HG03095 (cell line): Measurements from ENCODE around the gene NAA10.
"Not testable (repeated sequence)": the region's sequence is repeated elsewhere in the genome, so short reads cannot be mapped to it uniquely, and the experiment has no call there.

Experiments
- ATAC-seq: cut with Tn5 transposase; IDR thresholded peaks from one replicate; pipeline ENCODE4 v1.9.1; 2021; ENCODE audit warnings: moderate library complexity; ENCODE audit not compliant: unreplicated experiment

NAA10 gene

DNA sequence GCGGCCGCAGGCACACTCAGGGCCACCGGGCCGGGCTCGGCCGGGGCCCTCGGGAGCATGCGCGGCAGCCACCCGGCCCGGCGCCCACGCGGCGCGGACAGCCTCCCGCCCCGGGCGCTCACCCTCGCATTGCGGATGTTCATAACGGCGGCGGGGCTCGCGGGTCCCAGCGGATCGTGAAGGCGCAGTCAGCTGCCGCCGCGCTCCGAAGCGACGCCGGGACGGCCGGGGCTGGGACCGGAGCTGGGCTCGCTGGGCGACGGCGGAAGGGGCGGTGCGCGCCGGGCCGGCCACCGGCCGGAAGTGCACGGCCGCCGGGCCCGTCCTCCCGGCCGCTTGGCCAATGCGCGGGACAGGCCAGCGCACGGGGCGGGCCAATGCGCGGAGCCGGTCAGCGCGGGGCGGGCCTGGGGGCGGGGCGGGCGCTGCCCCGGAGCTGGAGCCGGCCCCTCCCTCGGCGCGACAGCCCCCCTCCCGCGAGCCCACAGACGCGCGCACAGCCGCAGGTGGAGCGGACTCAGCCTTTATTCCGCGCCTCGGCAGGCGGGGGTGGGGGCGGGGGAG is at the start of gene NAA10:
TSS of gene NAA10 (minus strand) at position 276 of the 564 bp plus-strand sequence. CDS start at position 143, 133 bp downstream.
- peak; percentile 89 for ATAC-seq

DNA sequence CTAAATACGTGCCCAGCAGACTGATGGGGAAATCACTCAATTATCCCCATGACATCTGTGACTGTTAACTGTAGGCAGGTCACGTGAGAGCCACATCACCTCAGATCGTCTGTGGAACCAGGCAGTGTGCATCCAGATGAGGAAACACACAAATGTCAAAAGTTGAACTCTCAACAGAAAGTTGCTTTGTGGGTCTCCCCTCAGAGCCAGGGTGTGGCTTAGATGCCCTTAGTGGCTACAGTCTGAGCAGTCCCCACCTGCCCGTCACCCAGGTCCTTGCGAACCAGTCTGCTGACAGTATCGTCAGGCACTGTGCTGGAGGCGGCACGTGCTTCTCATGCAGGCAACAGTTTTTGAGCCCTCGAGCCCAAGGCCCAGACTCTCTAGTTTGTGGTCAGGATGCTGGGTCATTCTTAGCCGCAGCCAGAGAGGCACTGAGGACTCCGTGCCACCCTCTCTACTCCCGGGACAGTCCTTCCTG is 48.5 kb upstream of the NAA10 start:
- no peak for ATAC-seq

DNA sequence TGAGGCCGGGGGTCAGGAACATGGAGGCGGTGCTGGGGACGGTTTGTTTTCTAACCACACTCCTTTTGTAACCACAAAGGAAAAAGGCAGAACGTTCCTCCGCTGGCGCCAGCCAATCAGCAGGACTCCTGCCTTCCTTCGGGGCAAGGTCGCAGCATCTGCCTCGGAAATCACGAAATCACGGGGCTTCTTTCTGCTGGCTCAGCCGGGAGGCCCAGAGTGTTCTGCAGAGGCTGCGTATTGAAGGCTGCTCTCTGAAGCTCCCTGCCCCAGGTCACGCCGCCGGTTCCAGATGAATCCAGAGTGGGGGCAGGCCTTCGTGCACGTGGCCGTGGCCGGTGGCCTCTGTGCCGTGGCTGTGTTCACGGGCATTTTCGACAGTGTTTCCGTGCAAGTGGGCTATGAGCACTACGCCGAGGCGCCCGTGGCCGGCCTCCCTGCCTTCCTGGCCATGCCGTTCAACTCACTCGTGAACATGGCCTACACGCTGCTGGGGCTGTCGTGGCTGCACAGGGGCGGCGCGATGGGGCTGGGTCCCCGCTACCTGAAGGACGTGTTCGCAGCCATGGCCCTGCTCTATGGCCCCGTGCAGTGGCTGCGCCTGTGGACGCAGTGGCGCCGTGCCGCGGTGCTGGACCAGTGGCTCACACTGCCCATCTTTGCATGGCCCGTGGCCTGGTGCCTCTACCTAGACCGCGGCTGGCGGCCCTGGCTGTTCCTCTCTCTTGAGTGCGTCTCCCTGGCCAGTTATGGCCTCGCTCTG is 47.1 kb upstream of the NAA10 start:
- ATAC-seq = no peak

DNA sequence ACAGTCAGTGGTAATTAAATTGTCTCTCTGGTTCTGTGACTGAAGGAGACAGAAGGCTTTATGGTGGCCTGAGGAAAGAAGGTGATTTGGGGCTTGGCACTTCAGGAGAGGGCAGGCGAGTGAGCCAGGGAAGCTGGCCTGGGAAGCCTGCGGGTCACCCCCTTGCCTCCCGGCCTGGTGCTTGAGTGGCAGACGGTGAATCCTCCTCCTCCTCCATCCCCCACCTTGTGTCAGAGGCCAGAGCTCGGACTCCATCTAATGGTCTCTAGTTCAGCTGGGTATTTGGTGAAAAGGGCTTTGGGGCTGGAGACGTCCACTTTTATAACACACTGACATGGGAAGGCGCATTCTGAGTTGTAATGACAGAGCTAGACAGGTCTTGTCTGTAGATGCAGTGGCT is 46.4 kb upstream of the NAA10 start:
- no peak for ATAC-seq

DNA sequence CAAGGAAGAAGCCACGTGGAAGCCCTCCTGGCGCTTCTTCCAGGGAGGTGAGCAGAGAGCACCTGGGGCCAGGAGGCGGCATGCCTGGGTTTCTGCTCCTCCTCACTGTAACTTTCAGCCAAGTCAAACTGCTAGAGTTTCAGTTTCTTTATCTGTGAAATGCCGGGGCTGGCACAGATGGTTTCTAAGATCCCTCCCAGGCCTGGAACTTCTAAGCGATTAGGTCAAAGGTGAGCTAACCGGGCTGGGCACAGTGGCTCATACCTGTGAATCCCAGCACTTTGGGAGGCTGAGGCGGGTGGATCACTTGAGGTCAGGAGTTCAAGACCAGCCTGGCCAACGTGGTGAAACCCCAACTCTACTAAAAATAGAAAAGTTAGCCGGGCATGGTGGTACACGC is 45.6 kb upstream of the NAA10 start:
- not testable (repeated sequence) for ATAC-seq

DNA sequence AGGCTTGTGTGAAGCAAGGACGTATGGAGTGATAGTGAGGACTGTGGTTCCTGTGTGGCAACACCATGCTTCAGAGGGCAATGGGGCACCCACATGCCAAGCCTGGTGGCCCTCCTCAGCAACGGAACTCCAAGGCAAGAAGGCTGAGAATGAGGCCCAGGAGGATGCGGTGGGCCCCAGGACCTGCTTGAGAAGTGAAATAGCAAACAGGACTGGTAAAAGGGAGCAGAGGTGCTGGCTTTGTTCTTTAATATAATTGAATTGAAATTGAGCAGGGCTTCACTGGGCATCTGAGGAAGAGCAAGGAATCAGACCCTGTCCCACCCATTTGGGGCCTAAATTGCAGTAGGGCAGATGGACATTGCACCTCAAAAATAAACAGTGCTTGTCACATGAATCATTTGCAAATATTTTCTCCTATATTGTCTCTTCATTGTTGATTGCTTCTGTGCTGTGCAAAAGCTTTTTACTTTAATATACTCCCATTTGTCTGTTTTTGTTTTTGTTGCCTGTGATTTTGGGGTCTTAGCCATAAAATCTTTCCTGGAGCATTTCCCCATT is 40.0 kb upstream of the NAA10 start:
- no peak for ATAC-seq

DNA sequence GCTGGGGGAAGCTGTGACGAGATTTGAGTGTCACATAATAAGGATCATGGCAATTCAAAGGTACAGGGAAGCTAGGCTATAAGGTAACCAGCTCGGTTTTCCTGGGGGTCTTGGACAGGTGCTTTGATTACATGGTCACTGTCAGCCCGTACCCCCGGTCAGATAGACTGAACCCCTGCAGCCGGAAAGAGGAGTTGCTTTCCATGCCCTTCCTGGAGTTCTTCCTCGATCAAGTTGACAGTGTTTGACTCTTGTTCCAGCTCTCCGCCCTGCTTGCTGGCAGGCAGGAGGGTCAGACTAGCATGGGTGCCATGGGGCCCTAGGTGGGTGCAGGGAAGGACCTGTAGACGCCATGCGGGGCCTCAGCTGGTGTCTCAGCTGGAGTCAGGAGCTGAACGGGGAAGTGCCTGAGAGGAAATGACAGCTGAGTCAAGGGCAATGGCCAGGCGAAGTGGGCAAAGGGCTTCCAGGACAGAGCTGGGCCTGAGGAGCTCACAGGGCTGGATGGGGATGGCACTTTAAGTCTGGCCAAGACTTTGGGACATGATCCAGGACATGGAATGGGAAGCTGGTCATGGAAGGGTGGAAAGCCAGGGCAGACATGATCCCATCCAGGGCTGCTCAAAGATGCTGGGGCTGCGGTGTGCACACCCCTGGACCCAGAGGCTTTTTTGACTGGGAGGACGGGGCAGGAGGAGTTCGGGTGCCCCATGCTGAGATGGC is 39.3 kb upstream of the NAA10 start:
- ATAC-seq = no peak

DNA sequence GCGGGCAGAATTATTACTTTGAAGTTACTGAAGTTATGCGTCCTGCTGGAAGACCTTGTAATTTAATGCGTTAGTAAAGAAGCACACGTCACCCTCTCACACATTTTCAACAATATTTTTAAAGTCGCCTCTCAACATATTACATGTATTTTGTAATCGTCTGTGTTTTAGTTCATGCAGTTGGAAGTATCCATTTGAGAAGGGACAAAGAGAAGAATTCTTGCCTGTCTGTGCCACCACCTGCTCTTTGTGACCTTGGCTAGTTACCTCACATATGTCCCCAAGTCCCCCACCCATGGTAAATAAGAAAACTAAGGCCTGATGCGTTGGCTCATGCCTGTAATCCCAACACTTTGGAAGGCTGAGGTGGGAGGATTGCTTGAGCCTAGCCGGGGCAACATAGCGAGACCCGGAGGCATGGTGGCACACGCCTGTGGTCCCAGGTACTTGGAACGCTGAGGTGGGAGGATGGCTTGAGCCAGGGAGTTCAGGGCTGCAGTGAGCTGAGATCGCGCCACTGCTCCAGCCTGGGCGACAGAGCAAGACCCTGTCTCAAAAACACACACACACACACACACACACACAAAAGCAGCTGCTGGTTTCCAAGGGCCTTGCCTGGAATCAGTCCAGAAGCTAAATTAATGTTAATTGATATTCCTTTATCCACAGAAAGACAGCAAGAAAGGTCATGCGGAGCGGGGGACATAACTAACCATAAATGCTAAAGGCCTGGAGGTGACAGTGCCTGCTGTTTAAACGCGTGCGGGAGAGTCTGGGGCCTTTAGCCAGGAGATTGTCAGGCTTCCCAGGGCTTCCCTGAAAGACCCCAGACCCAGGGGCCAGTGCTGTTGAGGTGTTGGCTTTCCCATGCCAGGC is 38.5 kb upstream of the NAA10 start:
- no peak for ATAC-seq

DNA sequence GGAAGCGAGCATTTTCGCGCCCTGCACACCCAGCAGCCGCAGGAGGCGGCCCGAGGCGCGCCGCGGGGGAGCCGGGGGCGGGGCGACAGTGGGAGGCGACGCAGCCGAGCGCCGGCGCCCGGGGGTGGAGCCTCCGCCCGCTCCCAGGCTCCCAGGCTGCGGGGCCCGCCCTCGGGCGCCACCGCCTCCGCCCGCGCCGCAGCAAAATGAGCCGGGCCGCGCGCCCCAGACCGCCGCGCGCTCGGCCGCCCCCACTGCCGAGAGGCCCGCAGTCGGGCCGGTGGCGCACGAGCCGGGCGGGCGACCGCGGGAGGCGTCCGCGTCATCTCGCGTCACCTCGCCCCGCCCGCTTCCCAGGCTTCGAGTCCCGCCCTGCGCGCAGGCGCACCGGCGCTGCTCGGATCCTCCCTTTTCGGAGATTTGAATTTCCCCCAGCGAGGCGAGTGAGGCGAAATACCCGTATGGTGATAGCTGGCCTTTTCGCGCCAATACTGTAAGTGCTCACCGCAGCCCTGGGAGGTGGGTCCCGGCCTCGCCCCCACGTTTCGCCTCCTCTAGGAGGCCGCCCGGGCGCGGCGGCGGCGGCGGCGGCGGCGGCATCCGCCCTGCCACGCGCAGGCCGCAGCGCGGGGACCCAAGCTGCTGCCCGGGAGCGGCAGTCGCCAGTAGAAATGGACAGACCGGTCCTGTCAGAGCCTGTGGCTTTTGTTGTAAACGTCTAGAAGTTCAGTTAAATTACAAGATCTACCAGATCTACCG is 37.7 kb upstream of the NAA10 start, which contains the start of gene TMEM187:
TSS of gene TMEM187 (plus strand) at position 387 of the 759 bp plus-strand sequence. CDS start 9,309 bp downstream, outside the sequence.
- ATAC-seq = peak; percentile 43

DNA sequence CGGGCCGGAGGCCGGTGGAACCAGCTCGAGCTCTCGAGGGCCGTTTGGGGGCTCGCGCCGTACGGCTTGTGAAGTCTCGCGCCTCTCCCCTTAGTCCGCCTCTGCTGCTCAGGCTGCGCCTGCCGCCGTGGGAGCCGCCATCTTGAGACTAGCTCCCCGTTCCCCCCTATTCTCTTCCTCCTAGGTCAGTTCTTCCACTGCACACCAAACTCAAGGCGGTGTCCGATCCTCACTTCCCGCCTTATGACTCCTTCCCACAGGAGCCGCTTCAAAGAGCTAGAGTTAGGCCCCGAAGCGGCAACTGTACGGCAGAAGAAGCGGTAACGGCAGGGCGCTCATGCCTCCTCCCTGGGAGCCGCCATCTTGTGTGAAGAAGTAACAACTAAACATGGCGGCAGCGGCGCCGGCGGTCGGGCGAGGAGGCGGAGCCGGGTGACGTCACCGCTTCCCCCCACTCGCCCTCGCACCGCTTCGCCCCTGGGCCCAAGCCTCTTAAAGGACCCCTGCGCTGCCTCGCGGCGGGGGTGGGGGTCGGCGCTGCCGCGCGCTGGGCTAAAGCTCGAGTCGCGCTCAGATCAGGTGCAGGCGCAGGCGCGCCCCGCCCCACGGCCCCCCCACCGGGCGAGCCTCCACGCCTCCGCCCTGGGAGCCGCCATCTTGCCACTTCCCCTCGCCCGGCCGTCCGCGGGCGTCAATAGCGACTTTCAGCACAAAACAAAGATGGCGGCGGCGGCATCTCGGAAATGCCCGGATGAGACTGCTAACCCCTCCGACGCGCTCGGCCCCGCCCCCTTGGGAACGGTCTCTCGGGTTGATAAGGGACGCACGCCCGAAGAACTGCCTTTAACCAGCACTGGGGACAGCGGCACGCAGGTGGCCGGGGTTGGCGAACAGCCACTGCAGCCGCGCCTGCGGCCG is 36.9 kb upstream of the NAA10 start, which contains the start of gene HCFC1:
TSS of gene HCFC1 (minus strand) at position 369 of the 918 bp plus-strand sequence. CDS start 978 bp downstream, outside the sequence.
- peak; percentile 32 for ATAC-seq

DNA sequence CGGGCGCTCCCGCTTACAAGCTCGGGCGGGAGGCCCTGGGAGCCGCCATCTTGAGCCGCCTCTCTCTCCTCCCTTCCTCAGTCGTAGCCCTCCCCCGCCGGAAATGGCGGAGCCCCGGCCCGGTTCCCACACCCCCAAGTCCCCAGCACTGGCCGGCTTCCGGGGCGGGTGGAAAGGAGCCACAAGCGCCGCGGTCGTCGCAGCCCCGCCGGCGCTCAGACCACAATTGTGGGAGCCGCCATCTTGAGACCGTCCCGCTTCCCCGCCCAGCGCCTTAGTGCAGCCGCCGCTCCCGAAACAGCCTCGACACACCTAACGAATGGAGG is 36.2 kb upstream of the NAA10 start:
- ATAC-seq = peak; percentile 34

DNA sequence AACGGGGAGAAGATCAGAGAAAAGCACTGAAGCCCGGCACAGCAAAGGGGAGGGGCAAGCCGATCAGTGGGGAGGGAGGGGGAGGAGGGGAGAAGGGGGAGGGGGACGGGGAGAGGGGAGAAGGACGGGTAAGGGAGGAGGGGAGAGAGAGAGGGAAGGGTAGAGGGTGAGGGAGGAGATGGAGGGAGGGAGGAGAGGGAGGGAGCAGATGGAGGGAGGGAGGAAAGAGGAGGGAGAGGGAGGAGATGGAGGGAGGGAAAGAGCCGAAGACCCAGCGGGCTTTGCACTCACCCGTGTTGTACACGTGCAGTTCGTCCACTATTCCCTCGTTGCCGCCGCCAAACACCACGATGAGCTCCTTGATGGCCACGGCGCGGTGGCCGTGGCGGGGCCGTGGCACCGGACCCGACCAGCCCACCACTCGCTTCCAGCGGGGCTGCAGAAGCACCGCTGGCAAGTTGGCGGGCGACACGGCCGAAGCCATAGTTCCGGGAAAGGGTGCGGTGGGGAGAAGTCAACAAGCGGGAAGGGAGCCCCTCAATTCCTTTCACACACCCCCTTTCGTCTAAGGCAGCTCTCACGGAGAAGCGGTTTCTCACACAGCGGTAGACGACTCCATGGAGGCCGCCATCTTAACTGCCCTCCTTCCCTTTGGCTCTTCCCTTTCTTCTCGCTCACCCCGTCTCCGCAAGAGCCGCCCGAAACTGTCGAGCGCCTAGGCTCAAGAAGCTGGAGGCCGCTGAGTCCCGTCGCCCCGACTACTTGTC is 35.7 kb upstream of the NAA10 start:
- ATAC-seq = peak; percentile 2

DNA sequence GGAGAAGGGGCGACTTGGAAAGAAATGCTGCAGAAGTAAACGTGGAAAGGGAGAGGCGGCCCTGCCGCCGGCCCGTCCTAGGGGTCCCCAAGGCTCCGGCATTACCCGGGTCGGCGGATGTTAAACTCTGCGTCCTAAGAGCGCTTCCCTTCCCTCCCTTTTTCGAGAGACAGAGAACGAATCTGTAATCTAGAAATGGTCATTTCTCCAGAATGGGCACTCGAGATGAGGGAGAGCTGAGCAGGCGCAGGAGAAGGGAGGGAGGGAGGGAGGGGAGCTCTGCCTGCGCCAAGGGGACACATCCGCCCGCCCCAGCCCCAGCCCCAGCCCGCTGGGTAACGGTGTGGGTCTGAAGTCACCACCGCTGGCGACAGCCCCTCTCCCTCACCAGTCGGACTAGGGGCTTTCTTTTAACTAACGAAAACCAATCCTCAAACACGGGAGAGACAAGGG is 35.1 kb upstream of the NAA10 start:
- ATAC-seq = no peak

DNA sequence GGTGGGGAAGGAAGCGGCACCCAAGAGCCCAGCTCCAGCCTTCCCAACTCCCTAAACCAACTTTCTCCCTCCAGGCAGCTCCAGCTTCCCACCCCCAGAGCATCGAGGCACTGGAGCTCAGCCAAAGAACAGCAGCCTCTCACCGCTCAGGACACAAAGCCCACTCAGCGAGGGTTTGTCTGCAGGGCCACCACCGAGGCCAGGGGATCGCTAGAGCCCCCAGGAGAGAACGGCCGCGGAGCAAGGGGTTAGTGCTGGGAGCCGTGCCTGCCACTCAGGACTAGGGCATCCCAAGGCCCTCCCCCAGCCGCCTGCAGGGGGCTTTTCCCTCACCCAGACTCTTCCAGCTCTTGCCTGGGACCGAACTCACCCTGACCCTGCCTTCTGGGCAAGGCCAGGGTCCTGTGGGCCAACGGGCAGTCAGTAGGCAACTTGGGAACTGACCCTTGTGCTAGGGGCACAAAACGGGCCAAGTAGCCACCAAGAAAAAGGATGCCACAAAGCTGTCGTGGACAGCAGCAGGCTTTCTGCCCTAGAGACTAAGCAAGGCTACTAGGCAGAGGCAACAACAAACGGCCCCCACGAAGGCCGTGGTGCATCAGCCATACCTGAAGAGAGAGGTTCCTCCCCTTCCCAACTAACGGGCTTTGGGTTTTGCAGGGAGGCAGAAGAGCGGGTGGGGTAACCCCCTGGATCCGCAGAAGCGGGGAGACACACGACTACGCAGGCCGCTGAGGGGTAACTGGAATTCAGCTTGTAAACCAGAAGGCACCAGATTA is 34.5 kb upstream of the NAA10 start:
- ATAC-seq = no peak

DNA sequence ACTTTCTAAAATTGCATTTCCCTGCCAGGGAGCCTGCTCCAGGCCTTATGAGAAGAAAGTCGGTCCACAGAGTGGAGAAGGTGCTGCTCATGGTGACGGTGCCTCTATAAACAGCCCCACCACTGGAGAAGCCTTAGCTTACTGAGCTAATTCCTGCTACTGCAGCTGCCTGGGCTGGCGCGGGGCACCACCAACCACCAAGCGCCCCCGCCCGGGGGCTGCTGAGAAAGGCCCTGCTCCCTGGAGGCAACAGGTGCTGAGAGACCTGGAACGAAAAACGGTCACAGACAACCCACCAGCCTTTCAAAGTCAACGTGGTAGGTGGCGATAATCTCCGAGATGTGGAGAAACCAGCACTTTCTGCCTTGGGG is 33.9 kb upstream of the NAA10 start:
- no peak for ATAC-seq

DNA sequence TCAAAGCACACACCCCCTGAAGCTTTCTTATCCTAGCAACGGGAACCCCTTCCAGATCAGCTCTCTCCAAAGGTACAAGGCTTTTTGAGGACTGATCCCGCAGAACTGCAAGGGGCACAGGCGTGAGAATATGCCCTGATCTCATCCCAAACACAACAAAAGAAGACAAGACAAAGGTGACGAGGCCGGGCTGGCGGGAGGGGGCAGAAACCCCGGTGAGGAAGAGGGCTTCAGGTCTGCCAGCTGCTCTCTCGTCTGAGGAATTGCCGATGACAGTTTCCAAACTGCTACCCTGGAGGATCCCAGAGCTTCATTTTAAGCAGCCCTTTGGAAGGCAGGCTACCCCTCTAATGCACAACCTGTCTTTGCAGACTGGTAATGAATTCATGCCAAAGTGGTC is 33.4 kb upstream of the NAA10 start:
- no peak for ATAC-seq
